Right lobe of liver (tissue), 6 donors: ENCODE measurements around the gene ARHGEF9. TPM values are rescaled to one million over a fixed set of nuclear protein-coding genes. Genes with fewer than 3 reads are reported as not detected.
"Not testable (repeated sequence)": the region's sequence is repeated elsewhere in the genome, so short reads cannot be mapped to it uniquely, and the experiment has no call there.

ENCODE experiments used
- ATAC-seq, 4 donors: fragments of 200-7000 bp; cut with Tn5 transposase; one replicate each; pipeline ENCODE4 v1.9.1; 2020; ENCODE audit warnings: mild to moderate bottlenecking in 4 of 4, moderate library complexity in 4 of 4
- DNase-seq, 3 donors: peaks; one replicate each; pipeline ENCODE4 v3.0.0-alpha.2; 2020
- H3K27ac ChIP-seq, 3 donors: fragments of 200-600 bp; one replicate each; pipeline ENCODE4 v1.8.0; 2022
- H3K27me3 ChIP-seq, 2 donors: fragments of 200-600 bp; one replicate each; pipeline ENCODE4 v1.8.0; 2022
- H3K36me3 ChIP-seq, 4 donors: fragments of 200-600 bp; sonication (generic) in 1 of 4; one replicate each; pipeline versions ENCODE4 v1.5.1 to v1.8.0; 2017 to 2022; ENCODE audit warnings: control low read depth in 1 of 4
- H3K4me1 ChIP-seq, 4 donors: fragments of 200-600 bp; sonication (generic) in 1 of 4; one replicate each; pipeline versions ENCODE4 v1.5.1 to v1.8.0; 2017 to 2022; ENCODE audit warnings: control low read depth in 1 of 4
- H3K4me3 ChIP-seq, 3 donors: fragments of 200-600 bp; one replicate each; pipeline ENCODE4 v1.8.0; 2022
- H3K9me3 ChIP-seq, 4 donors: fragments of 200-600 bp; sonication (generic) in 1 of 4; one replicate each; pipeline versions ENCODE4 v1.5.1 to v1.8.0; 2017 to 2022; ENCODE audit warnings: control low read depth in 1 of 4
- CTCF ChIP-seq, 4 donors: fragments of 200-600 bp in 3 of 4; fragments of 450-650 bp in 1 of 4; IDR thresholded peaks; one replicate each; pipeline versions ENCODE4 v1.5.1 to v1.8.0; 2016 to 2022; ENCODE audit warnings: antibody characterized with exemption in 4 of 4, mild to moderate bottlenecking in 2 of 4
- POLR2A ChIP-seq: fragments of 450-650 bp; IDR thresholded peaks from one replicate; pipeline ENCODE4 v1.6.1; 2017; ENCODE audit warnings: antibody characterized with exemption, mild to moderate bottlenecking
- WGBS: methylation state at CpG from one replicate; pipeline ENCODE4 v1.1.6; 2018; ENCODE audit warnings: low coverage, low lambda C conversion rate; ENCODE audit not compliant: insufficient coverage; ENCODE audit errors: missing lambda C conversion rate; 5-methylcytosine and 5-hydroxymethylcytosine counted together
- intact Hi-C, 2 donors: fragments of 100-400 bp; cut with DNase I; formaldehyde crosslinking; loops; one replicate each; pipeline versions ENCODE4 v1.11.2 to v1.14.1; 2022
- total RNA-seq, 6 experiments: library from RNA; depleted of rRNA in 2 of 6; stranded (reverse); fragments of >200 nt in 2 of 6; fragmentation: NEBNext Ultra II Directional in 3 of 6; extraction: Animal tissue kit (Norgen Biotek cat#: 25700) in 3 of 6; gene quantifications; one replicate each; pipeline versions ENCODE4 v1.1.0 to v1.2.4, GENCODE V29; 2016 to 2023
- donor health status: DM: no; HTN: yes; CAD: no.
- donor health status: DM: no; HTN: no; CAD: no.
- donor health status: DM: no; HTN: no; CAD: no.
- donor health status: DM: no; HTN: yes; CAD: no.
- donor health status: DM: no; HTN: yes; CAD: no.

Gene ARHGEF9
- total RNA-seq, 6 experiments from 2014 or later = 5.8 to 9.0 (median 7.5) TPM

- H3K27ac ChIP-seq = no peak overlapping the region
- TF ChIP-seq CTCF (IDR thresholded peaks at IDR 0.05) = no peak
- TF ChIP-seq POLR2A = no peak
- intact Hi-C loops = no loop called here
- H3K4me1 ChIP-seq = no peaks in the 10 kb centered on the region
- 50% methylated on average over 1 of the region's 1 CpG for WGBS
- H3K9me3 ChIP-seq = no peaks in the 10 kb centered on the region
- DNase-seq (no peak), ATAC-seq (no peak)
- H3K27me3 ChIP-seq = no peaks in the 10 kb centered on the region
- H3K36me3 ChIP-seq = no peaks in the 10 kb centered on the region
- no peak overlapping the region for H3K4me3 ChIP-seq
These were observed 126.1 kb downstream of the ARHGEF9 start for GRCh38 chrX:63658920-63659319.

- no peak for DNase-seq
- TF ChIP-seq CTCF (IDR thresholded peaks at IDR 0.05) = no peak
- H3K27ac ChIP-seq = no peak overlapping the region
- H3K9me3 ChIP-seq = no peaks in the 10 kb centered on the region
- intact Hi-C loops = no loop called here
- H3K36me3 ChIP-seq = no peaks in the 10 kb centered on the region
- H3K27me3 ChIP-seq = no peaks in the 10 kb centered on the region
- 60% methylated on average over 6 of the region's 6 CpGs for WGBS
- no peak for ATAC-seq
- H3K4me1 ChIP-seq = no peaks in the 10 kb centered on the region
- no peak overlapping the region for H3K4me3 ChIP-seq
These were observed 127.2 kb downstream of the ARHGEF9 start for GRCh38 chrX:63657821-63658220.

GRCh38 chrX:63656871-63657580, 128.0 kb downstream of the ARHGEF9 start:
- no peaks in the 10 kb centered on the region for H3K9me3 ChIP-seq
- 64% methylated on average over 5 of the region's 5 CpGs for WGBS
- H3K4me1 ChIP-seq = no peaks in the 10 kb centered on the region
- H3K27me3 ChIP-seq = no peaks in the 10 kb centered on the region
- H3K27ac ChIP-seq = no peak overlapping the region
- DNase-seq (no peak), ATAC-seq (no peak)
- intact Hi-C loops = no loop called here
- no peak overlapping the region for H3K4me3 ChIP-seq
- H3K36me3 ChIP-seq = no peaks in the 10 kb centered on the region
- TF ChIP-seq CTCF (IDR thresholded peaks at IDR 0.05) (no peak), POLR2A (no peak)

- H3K36me3 ChIP-seq = no peaks in the 10 kb centered on the region
- H3K4me3 ChIP-seq = no peak overlapping the region
- no peak for TF ChIP-seq POLR2A
- no peak for TF ChIP-seq CTCF (IDR thresholded peaks at IDR 0.05)
- intact Hi-C loops = no loop called here
- WGBS = 60% methylated on average over 7 of the region's 7 CpGs
- no peak overlapping the region for H3K27ac ChIP-seq
- no peak for DNase-seq
- no peaks in the 10 kb centered on the region for H3K9me3 ChIP-seq
- no peaks in the 10 kb centered on the region for H3K27me3 ChIP-seq
- no peaks in the 10 kb centered on the region for H3K4me1 ChIP-seq
- no peak for ATAC-seq
These were observed 132.8 kb downstream of the ARHGEF9 start for GRCh38 chrX:63652086-63652765.

GRCh38 chrX:63645748-63646147, 139.3 kb downstream of the ARHGEF9 start:
- H3K4me1 ChIP-seq, ATAC-seq, H3K27me3 ChIP-seq, H3K4me3 ChIP-seq, intact Hi-C loops, H3K27ac ChIP-seq, H3K36me3 ChIP-seq, H3K9me3 ChIP-seq, DNase-seq: not testable (repeated sequence)
- 67% methylated on average over 2 of the region's 2 CpGs for WGBS
